HFF-Myc (cell line): Measurements from ENCODE around the gene PPP6R3.

ENCODE experiments used
- DNase-seq: peaks from one replicate; pipeline ENCODE4 v3.0.0-alpha.2; 2011; ENCODE audit warnings: low read depth; ENCODE audit errors: extremely low read depth
- H3K4me3 ChIP-seq: replicated peaks from 2 replicates; pipeline ENCODE4 v1.5.1; 2011; ENCODE audit warnings: low read depth, mild to moderate bottlenecking, control low read depth, low read length
- TF ChIP-seq, protein P1 (sequence below): IDR thresholded peaks from 2 replicates; pipeline ENCODE4 v1.5.1; 2012; ENCODE audit warnings: mild to moderate bottlenecking, low read depth, low read length, control low read depth; ENCODE audit errors: missing control alignments

Gene PPP6R3, protein sequence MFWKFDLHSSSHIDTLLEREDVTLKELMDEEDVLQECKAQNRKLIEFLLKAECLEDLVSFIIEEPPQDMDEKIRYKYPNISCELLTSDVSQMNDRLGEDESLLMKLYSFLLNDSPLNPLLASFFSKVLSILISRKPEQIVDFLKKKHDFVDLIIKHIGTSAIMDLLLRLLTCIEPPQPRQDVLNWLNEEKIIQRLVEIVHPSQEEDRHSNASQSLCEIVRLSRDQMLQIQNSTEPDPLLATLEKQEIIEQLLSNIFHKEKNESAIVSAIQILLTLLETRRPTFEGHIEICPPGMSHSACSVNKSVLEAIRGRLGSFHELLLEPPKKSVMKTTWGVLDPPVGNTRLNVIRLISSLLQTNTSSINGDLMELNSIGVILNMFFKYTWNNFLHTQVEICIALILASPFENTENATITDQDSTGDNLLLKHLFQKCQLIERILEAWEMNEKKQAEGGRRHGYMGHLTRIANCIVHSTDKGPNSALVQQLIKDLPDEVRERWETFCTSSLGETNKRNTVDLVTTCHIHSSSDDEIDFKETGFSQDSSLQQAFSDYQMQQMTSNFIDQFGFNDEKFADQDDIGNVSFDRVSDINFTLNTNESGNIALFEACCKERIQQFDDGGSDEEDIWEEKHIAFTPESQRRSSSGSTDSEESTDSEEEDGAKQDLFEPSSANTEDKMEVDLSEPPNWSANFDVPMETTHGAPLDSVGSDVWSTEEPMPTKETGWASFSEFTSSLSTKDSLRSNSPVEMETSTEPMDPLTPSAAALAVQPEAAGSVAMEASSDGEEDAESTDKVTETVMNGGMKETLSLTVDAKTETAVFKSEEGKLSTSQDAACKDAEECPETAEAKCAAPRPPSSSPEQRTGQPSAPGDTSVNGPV

DNA sequence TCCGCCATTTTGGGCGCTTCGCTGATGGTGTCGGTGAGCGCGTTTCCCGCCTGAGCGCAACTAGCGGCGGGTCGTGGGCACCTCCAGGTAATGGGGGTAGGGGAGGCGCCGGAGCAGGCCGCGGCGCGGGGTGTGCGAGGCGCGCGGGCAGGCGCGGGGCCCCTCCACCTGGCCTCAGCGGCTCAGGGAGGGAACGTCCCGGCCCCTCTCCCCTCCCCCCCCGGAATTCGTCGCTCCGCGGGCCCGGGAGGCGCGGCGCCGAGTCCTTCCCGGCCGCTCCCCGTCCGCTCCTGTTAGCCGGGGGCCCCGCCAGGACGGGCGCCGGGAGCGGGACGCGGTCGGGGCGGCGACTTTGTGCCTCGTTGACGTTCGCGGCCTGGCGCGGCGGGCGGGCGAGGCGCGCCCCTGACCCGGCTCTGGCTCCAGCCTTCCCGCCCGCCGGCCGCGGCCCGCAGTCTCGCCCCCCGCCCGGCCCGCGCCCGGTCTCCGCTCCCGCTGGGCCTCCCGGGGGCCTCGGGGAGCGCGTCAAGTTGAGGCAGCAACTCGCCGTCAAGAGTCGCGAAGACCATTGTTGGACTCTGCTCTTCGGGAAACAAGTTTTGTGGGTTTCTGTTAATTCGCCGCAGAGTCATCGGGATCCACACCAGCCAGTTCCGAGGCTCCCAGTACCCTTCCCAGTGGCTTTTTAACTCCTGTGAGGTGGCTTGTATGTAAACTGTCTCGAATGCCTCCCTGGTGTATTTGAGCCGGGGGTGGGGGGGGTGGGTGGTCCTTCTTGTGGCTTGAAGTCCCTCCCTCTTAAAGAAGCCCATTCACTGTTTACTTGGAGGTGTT is at the start of gene PPP6R3:
Gene PPP6R3 (plus strand): TSS at position 12 of the 834 bp plus-strand sequence. CDS start 76,913 bp downstream, outside the sequence.
- DNase-seq = no peak
- TF ChIP-seq, protein P1, sequence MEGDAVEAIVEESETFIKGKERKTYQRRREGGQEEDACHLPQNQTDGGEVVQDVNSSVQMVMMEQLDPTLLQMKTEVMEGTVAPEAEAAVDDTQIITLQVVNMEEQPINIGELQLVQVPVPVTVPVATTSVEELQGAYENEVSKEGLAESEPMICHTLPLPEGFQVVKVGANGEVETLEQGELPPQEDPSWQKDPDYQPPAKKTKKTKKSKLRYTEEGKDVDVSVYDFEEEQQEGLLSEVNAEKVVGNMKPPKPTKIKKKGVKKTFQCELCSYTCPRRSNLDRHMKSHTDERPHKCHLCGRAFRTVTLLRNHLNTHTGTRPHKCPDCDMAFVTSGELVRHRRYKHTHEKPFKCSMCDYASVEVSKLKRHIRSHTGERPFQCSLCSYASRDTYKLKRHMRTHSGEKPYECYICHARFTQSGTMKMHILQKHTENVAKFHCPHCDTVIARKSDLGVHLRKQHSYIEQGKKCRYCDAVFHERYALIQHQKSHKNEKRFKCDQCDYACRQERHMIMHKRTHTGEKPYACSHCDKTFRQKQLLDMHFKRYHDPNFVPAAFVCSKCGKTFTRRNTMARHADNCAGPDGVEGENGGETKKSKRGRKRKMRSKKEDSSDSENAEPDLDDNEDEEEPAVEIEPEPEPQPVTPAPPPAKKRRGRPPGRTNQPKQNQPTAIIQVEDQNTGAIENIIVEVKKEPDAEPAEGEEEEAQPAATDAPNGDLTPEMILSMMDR = no peak
- peak within 1 kb of the TSS; percentile 89 for H3K4me3 ChIP-seq

DNA sequence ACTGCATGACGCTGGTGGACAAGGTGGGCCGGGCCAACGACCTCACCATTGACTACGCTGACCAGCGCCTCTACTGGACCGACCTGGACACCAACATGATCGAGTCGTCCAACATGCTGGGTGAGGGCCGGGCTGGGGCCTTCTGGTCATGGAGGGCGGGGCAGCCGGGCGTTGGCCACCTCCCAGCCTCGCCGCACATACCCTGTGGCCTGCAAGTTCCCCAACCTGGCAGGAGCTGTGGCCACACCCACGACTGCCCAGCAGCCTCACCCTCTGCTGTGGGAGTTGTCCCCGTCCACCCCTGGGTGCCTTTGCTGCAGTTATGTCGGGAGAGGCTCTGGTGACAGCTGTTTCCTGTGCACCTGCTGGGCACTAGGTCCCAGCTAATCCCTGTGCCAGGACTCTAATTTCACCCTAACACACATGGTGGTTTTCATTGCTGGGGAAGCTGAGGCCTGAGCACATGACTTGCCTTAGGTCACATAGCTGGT is 49.0 kb upstream of the PPP6R3 start:
- no peak overlapping the region for H3K4me3 ChIP-seq
- TF ChIP-seq, protein P1 = no peak
- no peak for DNase-seq

DNA sequence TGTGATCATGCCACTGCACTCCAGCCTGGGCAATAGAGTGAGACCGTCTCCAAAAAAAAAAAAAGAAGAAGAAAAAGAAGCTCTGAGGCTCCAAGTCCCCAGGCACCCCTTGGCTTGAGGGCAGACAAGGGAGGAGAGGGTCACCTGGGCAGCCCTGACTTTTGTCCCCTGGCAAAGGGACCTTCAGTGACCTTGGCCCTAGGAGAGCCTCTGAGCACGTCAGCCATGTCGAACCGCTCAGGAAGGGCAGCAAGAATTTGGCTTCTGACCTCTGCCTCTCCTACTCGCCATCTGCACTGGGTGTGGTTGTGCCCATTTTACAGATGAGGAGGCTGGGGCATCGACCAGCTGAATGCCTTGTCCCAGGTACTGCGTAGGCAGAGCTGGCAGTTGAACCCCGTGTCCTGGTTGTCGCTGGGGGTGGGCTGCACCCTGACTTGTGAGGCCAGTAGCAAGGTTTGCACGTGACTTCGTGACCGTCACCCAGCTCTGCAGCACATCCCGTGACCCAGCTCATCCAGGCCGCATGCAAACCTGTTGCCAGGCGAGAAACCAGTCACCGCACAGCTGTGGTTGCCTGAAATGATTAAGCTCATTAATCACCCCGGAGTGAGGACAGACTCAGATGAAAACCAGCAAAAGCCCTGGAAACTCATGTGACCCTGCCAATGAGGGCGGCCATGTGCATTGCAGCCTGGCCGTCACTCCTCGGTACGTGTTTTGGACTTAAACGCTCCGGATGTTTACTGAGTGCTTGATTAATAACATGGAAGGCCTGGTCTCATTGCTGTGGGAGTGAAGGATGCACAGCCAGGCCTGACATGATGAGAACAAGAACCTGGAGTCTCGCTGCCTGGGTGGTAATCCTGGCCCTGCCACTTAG is 47.7 kb upstream of the PPP6R3 start:
- H3K4me3 ChIP-seq = no peak overlapping the region
- DNase-seq = peak; percentile 27
- TF ChIP-seq, protein P1 = no peak

DNA sequence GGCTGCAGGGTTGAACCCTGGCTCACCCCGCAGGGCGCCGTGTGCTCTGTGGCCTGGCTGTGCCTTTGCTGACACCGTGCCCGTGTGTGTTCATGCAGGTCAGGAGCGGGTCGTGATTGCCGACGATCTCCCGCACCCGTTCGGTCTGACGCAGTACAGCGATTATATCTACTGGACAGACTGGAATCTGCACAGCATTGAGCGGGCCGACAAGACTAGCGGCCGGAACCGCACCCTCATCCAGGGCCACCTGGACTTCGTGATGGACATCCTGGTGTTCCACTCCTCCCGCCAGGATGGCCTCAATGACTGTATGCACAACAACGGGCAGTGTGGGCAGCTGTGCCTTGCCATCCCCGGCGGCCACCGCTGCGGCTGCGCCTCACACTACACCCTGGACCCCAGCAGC is 47.0 kb upstream of the PPP6R3 start:
- H3K4me3 ChIP-seq = no peak overlapping the region
- TF ChIP-seq, protein P1 = no peak
- DNase-seq = no peak

DNA sequence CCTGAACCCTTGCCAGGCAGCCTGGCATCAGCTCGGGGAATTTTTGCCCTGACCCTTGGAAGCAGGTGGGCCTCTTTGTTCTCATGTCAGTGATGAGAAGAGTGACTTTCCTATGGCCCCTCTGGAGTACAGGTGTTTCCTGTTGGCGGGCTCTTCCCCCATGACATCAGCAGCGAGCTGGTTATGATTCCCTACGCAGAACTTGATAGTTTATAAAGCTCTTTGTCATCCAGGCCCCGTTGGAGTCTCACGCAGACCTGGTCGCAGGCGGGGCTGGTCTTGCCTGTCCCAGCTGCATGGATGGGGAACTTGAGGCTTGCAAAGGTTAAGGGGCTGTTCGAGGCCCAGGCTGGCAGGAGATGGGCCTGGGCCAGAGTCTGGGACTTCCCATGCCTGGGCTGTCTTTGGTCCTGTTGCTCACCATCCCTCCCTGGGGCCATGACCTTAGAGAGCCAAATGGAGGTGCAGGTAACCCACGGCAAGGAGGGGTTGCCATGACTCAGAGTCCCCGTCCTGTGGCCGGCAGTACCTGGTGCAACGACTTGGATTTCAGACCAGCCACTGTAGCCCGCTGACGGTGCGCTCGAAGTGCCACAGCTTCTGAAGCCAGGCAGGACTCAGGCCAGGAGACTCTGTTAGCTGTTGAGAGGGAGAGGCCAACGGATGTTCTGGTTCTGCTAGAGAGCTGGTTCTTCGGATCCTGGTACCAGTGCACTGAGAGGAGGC is 45.9 kb upstream of the PPP6R3 start:
- DNase-seq = no peak
- H3K4me3 ChIP-seq = no peak overlapping the region
- TF ChIP-seq, protein P1 = no peak
